HG02870 (cell line): ENCODE data around the gene GPR137.
"Not testable (repeated sequence)": the region's sequence is repeated elsewhere in the genome, so short reads cannot be mapped to it uniquely, and the experiment has no call there.

Experiments used
- ATAC-seq: cut with Tn5 transposase; IDR thresholded peaks from one replicate; pipeline ENCODE4 v1.9.1; 2021; ENCODE audit warnings: mild to moderate bottlenecking, moderate library complexity; ENCODE audit not compliant: unreplicated experiment

The GPR137 gene

DNA sequence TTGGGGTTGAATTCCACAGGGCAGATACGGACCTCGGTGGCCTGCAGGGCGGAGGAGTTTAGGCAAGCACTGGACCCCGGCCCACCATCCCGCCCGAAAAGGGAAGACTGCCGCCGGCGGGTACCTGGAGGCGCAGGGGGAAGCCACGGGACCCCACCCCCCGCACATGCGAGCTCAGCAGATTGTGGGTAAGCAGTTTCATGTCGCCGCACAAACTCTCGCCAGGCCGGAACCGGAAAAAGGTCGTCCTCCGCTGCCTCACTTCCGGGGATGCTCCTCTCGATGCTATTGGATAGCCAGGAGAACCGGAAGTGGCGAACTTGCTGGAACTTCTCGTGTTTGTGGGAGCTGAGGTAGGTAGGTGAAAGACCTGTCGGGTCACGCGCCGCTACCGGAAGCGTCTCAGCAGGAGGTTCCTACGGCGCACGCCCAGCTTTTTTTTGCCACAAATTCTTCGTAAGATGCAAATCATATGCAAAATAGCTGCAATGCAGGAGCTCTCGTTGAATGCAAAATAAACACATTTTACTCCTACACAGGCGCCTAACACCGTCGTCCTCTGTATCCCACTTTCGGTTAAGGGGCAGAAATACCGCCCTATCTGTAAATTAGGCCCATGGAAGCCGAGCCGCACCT, 31.8 kb downstream of the GPR137 start, which contains the start of gene TRMT112:
Gene TRMT112 (minus strand): TSS at position 235 of the 636 bp plus-strand sequence. CDS start 33 bp downstream, at position 202.
- peak; percentile 72 for ATAC-seq

DNA sequence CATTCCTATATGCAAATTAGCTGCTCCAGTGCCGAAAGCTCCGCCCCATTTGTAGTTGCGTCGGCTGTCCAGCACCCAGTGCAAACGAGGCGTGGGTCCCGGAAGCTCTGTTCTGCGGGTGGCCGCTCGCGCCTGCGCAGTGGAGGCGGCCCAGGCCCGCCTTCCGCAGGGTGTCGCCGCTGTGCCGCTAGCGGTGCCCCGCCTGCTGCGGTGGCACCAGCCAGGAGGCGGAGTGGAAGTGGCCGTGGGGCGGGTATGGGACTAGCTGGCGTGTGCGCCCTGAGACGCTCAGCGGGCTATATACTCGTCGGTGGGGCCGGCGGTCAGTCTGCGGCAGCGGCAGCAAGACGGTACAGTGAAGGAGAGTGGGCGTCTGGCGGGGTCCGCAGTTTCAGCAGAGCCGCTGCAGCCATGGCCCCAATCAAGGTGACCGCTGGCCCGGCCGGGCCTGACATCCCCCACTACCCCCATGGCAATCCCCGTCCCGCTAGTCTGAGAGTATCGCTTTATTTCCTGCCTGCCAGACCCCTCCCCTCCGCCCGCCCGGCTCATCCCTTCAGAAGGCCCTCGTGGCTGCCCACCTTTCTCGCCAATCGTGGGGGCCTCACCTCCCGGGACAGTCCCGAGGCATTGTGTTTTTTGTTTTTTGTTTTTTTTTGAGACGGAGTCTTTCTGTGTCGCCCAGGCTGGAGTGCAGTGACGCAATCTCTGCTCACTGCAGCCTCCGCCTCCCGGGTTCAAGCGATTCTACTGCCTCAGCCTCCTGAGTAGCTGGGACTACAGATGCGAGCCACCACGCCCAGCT, 32.5 kb downstream of the GPR137 start, which contains the start of gene PRDX5:
Gene PRDX5 (plus strand): TSS at position 161 of the 805 bp plus-strand sequence. CDS start 95 bp downstream, at position 256.
- ATAC-seq: peak; percentile 63

DNA sequence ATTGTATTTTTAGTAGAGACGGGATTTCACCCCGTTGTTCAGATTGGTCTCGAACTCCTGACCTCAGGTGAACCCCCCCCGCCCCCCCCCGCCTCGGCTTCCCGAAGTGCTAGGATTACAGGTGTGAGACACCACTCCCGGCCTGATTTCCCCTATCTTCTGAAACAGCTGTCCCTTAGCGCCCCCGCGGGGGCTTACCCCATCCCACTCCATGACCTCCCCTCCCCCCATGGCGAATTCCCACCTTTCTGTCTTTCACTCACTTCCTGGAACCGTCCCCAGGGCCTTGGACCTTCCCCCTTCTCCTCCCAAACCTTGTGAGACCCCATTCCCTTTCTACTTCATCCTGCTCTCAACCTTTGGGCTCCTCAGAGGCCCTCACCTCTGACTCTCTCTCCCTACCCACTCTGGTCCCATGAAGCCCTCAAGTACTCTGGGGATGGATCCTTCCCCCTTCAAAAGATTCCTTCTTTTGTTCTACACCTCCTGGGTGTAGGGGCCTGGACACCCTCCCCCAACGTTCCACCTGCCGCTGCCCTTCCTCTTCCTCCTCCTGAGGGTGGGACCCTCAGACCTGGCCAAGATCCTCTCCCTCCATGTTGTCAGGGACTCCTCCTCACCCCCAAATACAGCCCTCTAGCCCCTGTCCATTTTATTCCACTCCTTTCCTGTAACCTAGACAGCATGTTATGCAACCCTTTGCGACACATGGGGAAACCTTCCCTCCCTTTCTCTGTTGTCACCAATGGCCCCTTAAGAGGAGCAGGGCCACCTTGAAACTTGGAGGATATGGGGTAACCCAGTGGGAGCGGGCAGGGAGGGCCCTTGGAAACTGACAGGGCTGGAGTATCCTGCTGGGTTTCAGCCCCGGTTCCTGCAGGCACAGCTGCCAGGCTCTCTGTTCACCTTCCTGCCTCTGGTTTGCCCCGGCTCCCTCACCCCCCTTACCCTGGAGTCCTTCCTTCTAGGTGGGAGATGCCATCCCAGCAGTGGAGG, 33.4 kb downstream of the GPR137 start:
- no peak for ATAC-seq

DNA sequence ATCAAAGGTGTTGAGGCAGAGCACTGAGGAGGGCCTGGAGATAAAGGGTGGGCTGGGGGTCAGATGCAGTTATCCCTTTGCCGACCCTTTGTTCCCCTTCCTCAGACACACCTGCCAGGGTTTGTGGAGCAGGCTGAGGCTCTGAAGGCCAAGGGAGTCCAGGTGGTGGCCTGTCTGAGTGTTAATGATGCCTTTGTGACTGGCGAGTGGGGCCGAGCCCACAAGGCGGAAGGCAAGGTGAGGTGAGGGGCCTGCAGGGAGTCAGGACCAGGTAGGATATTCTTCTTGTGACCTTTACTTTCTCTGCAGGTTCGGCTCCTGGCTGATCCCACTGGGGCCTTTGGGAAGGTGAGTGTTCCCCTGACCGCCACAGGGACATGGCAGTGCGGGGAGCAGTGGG, 34.9 kb downstream of the GPR137 start:
- ATAC-seq: no peak

DNA sequence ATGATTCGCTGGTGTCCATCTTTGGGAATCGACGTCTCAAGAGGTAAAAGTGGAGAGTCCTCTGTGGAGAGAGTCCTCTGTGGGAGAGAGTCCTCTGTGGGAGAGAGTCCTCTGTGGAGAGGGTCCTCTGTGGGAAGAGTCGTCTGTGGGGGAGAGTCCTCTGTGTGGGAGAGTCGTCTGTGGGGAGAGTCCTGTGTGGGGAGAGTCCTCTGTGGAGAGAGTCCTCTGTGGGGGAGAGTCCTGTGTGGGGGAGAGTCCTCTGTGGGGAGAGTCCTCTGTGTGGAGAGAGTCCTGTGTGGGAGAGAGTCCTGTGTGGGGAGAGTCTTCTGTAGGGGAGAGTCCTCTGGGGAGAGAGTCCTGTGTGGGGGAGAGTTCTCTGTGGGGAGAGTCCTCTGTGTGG, 35.4 kb downstream of the GPR137 start:
- ATAC-seq: no peak

DNA sequence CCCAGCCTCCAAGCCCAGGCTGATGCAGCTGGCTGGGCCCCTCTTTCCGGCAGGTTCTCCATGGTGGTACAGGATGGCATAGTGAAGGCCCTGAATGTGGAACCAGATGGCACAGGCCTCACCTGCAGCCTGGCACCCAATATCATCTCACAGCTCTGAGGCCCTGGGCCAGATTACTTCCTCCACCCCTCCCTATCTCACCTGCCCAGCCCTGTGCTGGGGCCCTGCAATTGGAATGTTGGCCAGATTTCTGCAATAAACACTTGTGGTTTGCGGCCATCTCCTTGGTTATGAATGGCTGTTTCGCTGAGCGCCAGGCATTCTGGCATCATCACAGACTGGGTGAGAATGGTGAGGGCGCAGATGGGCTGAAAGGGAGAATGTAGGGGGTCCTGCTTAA, 35.9 kb downstream of the GPR137 start:
- no peak for ATAC-seq

DNA sequence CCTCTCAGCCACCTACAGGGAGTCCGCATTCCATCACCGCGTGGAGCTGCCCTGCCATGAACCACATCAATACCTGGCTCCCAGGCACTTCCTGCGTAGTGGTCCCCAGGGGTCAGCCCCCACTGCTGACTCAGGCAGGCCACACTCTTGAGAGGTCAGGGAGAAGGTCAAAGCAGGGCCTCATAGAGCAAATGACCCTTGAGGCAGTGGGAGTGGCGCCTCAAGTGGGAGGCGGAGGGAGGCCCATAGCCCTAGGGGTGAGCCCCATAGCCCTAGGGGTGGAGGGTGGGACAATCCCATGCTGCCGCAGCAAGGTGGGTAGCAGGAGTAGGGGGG, 37.2 kb downstream of the GPR137 start:
- ATAC-seq: no peak

DNA sequence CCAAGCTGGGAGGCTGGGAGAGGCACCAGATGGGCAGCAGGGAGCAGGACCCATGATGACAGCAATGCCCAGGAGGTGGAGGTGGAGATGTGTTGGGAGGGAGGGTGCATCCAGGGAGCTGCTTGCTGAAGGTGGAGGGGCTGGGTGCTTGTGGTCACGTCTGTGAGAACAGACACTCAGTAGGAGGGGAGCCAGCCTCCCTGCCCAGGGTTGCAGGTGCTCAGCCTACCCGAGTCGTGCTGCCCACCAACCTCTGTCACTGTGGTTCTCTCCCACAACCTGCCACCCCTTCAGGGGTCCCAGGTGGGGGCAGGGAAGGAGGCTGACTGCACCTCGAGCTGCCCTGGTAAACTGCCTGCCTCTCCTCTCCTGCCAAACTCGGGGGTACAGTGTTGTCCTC, 37.7 kb downstream of the GPR137 start:
- ATAC-seq: no peak

DNA sequence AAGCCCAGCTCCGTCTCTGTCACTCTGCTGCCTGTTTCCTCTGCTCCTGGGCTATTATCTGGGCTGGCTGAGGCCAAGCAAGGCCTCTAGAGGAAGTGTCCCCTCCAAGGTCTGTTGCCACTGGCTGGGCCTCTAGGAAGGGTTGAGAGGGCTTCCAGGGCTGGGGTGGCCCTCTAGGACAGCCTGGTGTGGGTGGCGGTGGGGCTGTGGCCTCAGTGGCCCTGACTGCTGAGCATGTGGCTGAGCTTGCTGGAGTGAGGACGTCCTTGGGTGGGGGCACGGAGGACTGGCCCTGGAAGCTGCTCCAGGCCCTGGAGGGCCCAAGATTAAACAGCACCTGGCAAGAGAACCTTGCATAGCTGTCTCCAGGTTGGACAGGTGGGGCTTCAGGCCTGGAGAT, 38.3 kb downstream of the GPR137 start:
- not testable (repeated sequence) for ATAC-seq

DNA sequence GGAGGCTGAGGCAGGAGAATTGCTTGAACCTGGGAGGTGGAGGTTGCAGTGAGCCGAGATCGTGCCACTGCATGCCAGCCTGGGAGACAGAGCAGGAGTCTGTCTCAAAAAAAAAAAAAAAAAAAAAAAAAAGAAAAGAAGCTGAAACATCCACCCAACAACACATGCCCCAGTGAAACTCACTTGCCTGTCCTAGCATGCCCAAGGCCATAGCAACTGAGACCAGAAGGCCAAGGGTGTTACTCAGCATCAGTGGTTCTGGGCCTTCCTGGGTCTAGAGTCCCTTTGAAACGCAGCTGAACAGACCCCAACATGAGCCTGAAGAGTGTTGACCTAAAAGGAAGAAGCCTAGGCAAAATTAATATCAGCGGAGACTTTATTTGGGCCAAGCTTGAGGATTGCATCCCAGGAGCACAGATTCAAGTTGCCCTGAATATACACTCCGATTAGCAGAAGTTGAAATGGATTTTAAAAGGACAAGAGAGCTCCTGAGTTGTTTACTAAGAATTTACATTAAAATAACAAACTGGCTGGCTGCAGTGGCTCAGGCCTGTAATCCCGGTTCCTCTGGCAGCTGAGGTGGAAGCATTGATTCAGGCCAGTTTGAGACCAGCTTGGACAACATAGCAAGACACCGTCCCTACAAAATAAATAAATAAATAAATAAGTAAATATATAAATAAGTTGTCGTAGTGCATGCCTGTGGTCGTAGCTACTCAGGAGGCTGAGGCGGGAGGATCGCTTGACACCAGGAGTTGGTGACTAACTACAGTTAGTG, 39.2 kb downstream of the GPR137 start:
- no peak for ATAC-seq

DNA sequence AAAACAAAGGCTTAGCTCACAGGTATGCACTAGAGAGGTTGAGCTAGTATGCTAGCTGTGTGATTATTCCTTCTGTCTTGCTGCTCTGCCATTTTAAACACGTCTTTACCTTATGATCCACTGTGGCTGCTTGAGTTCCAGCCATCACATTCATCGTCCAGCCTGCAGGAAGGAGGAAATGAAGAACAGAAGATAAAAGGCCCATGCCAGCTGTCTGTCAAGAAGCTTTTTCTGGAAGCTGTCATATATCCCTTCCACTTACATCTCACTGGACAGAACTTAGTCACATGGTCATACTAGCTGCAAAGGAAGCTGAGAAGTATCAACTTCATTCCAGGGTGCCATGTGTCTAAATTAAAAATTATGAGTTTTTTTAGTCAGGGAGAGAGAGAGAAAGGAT, 41.7 kb downstream of the GPR137 start:
- ATAC-seq: no peak

DNA sequence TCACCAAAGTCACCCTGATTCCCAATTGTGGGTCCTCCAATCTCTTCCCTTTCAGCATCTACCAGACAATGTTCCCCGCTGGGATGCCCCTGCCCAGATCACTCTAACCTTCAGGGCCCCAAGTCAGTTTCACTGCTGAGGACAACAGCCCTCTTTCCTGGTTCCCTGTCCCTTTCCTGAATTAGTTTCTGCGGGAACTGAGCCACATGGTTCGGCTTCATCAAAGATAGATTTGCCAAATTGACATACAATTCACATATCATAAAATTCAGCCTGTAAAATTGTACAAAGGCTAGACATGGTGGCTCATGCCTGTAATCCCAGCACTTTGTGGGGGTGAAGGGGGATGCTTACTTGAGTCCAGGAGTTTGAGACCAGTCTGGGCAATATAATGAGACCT, 42.3 kb downstream of the GPR137 start:
- ATAC-seq: no peak

DNA sequence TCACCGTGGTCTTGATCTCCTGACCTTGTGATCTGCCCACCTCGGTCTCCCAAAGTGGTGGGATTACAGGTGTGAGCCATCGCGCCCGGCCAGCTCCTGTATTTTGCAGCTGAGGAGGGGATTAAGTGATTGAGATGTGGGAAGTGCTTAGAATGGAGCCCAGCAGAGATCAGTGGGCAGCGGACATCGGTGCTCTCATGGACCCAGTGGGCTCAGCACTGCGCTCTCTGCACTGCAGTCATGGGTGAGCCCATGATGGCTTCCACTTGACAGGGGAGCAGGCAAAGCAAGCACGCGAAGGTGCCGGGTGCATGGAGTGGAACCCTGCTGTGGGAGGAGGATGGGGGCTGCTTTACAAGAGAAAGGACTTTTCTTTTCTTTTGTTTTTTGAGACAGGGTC, 45.2 kb downstream of the GPR137 start:
- no peak for ATAC-seq

DNA sequence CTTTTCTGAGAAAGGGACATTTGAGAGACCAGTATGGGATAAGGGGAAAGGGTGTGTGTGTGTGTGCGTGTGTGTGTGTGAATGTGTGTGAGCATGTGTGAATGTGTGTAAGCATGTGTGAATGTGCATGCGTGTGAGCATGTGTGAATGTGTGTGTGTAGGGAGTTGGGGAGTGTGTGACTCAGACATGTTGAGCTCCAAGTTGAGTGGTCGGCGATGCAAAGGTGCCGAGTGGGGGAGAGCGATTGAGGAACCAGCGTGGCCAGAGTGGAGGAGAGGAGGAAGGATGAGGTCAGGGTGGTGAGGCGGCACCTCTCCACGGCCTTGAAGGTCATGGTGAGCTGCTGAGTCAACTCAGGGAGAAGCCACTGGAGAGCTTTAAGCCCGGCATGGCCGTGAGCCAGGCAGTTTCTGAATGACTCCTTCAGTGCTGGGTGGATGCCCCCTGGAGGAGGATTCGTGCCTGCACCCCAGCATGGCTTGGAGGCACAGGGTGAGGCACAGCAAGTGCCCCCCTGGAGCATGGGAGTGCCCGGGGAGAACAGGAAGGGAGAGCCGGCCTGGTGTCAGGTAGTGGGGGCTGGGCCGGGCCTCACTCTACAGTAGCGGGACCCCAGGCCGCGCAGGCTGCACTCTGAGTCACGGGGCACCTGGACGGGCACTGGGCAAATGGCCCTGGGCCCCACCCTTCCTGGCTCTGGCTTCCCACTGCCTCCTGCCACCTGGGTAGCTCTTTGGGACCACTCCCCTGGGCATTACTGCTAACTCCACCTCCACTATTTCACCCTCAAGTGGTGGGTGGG, 46.1 kb downstream of the GPR137 start:
- peak; percentile 48 for ATAC-seq

DNA sequence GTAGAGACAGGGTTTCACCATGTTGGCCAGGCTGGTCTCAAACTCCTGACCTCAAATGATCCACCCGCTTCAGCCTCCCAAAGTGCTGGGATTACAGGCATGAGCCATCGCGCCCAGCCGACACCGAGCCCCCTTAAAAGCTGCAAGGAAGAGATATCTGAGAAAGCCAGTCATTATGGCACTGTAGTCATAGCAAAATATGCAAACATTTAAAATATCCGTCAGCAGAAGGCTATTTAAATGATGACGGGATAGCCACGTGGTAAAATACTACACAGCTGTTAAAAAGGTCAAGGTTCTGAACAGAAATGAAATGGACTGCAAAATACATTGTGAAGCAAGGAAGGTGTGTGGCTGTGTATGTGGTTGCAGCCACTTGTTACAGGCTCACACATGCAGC, 47.9 kb downstream of the GPR137 start:
- no peak for ATAC-seq

DNA sequence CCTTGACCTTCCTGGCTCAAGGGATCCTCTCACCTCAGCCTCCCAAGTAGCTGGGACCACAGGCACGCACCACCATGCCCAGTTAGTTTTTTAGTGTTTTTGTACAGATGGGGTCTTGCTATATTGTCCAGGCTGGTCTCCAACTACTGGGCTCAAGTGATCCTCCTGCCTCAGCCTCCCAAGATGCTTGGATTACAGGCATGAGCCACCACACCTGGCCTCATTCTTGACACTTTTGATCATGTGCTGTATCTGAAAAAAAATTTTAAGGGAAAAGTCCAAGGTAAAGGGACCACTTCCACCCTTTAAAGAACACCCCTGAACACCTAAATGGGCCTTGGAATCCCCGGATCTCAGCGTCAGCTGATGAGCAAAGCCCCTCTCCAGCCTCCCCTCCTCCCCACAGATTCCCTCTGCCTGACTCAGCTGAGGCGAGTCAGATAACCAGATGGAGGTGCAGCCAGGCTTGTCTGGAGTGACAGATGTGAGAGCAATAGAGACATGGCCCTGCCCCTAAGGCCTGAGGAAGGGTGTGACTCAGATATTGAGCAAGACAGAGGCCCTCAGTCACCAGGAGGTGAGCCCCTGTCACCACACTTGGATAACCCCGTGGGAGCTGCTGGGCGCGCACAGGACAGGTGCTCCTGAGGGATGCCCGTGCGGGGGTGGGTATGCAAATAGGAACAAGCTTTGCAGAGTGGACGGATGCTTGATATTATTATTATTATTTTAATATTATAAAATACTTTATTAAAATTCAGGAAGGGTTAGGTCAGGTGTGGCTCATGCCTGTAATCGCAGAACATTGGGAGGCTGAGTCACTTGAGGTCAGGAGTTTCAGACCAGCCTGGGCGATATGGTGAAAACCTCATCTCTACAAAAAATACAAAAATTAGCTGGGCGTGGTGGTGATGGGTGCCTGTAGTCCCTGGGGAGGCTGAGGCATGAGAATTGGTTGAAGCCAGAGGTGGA, 49.4 kb downstream of the GPR137 start:
- ATAC-seq: peak; percentile 71

DNA sequence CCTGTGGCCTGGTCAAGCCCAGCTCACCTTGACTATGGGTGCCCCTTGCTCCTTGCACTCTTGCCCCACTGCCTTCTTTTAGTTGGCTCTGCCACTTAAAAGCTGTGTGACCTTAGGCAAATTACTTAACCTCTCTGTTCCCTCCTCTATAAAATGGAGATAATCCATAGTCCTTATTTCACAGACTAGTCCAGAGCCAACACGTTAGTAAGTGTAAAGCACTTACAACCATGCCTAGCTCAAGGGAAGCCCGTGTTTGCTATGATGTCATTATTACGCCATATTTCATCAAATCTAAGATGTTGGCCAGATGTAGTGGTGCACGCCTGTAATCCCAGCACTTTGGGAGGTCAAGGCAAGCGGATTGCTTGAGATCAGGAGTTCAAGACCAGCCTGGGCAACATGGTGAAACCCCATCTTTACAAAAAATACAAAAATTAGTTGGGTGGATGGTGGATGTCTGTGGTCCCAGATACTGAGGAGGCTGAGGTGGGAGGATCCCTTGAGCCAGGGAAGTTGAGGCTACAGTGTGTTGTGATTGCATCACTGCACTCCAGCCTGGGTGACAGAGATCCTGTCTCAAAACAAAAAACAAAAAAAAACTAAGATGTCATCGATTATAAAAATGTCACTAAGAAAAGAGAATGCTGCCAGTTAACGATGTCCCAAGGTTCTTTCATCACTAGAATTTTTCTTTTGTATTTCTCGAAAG, 52.0 kb downstream of the GPR137 start:
- ATAC-seq: no peak

DNA sequence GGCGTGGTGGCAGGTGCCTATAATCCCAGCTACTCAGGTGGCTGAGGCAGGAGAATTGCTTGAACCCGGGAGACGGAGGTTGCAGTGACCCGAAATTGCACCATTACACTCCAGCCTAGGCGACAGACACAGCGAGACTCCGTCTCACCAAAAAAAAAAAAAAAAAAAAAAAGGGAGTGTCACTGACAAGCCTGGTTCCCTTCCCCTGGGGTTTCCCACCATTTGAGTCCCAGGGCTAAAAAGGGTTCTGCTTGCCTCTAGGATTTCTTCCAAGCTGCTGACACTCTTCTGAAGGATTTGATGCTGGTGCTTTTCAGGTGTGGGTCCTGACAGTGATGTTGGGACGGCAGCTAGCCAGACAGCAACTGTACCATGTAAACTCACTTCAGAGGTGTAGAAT, 53.1 kb downstream of the GPR137 start:
- ATAC-seq: no peak
